GM19023 (cell line): Measurements from ENCODE around the gene DOK6.

ENCODE experiments used
- ATAC-seq: cut with Tn5 transposase; IDR thresholded peaks from one replicate; pipeline ENCODE4 v1.9.1; 2021; ENCODE audit warnings: mild to moderate bottlenecking, moderate library complexity; ENCODE audit not compliant: unreplicated experiment

Gene DOK6

DNA sequence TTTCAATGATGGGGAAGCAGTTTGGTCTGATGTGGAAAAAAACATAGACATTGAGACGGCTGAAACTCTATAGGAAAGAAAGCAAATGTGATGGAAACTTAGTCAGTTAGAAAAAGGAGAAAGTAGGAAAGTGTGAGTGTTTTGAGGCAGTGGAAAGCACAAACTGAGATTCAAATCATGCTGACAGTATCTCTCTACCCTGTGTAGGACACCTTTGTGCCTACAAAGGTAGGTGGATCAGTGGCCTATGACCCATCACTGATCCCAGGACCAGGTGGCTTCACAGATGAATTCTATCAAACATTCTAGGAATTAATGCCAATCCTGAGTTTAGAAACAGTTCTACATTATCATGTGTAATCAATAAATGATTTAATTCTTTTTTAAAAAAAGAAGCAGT, 489.9 kb downstream of the DOK6 start:
- ATAC-seq, result no peak

GRCh38 chr18:69894467-69894866, 493.8 kb downstream of the DOK6 start:
- no peak for ATAC-seq

GRCh38 chr18:69895066-69896047, 494.7 kb downstream of the DOK6 start:
- no peak for ATAC-seq

GRCh38 chr18:69897397-69898108, 496.9 kb downstream of the DOK6 start:
- no peak for ATAC-seq

DNA sequence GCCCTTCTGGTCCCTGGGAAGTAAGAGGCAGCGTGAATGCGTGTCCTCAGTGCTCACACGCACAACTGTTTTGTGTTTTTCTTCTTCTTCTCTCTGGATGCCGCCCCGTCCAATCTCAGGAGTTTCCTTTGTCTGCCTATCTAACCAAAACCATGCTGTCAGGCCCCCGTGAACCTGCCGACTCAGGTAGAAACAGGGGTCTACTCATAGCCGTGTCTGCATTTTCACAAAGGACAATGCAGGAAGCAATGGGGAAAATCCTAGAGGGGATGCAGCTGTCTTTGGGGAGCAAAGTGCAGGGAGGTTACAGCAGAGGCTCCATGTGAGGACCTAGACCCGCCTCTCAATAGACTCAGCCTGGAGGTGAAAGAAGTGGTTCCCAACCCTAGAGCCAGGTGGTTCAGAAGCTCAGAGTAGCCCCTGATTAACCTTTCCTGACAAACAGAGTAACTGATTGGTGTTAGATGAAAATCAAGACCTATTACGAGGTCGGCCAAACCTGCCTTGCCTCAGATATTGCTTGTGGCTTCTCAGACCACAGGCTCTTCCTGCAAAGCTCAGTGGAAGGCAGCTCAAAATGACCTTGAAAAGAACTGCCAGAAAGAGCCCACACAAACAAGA, 497.7 kb downstream of the DOK6 start:
- ATAC-seq, result peak; percentile 40
